Measurements from ENCODE around the gene ADSL. TPM values are rescaled to one million over a fixed set of nuclear protein-coding genes. Genes with fewer than 3 reads are reported as not detected.

Gene ADSL
- total and polyA plus RNA-seq, 8 donors: 40.4 to 110 (median 101) TPM

DNA sequence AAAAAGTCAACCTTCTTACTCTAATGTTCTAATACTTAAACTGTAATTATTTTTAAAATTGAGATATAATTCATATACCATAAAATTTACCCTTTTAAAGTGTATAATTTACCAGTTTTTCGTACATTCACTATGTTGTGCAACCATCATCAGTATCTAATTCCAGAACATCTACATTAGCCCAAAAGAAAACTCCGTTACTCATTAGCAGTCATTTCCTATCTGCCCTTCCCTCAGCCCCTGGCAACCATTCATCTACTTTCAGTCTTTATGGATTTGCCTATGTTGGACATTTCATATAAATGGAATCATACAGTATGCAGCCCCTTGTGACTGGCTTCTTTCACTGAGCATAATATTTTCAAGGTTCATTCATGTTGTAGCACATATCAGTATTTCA is 46.3 kb downstream of the ADSL start:
- TF ChIP-seq, protein P1, sequence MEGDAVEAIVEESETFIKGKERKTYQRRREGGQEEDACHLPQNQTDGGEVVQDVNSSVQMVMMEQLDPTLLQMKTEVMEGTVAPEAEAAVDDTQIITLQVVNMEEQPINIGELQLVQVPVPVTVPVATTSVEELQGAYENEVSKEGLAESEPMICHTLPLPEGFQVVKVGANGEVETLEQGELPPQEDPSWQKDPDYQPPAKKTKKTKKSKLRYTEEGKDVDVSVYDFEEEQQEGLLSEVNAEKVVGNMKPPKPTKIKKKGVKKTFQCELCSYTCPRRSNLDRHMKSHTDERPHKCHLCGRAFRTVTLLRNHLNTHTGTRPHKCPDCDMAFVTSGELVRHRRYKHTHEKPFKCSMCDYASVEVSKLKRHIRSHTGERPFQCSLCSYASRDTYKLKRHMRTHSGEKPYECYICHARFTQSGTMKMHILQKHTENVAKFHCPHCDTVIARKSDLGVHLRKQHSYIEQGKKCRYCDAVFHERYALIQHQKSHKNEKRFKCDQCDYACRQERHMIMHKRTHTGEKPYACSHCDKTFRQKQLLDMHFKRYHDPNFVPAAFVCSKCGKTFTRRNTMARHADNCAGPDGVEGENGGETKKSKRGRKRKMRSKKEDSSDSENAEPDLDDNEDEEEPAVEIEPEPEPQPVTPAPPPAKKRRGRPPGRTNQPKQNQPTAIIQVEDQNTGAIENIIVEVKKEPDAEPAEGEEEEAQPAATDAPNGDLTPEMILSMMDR (IDR thresholded peaks at IDR 0.05): no peak
- intact Hi-C loops (cut with DNase I): no loop called here
- Histone ChIP-seq H3K36me3 (peaks cover 0 to 7% of the 10 kb centered on the region in 2 donors), H3K4me3 (no peak overlapping the region), H3K27me3 (no peaks in the 10 kb centered on the region), H3K9me3 (no peaks in the 10 kb centered on the region), H3K4me1 (peaks cover 8 to 37% of the 10 kb centered on the region in 2 donors), H3K27ac (no peak overlapping the region)
- DNase-seq (no peak), ATAC-seq (no peak)

DNA sequence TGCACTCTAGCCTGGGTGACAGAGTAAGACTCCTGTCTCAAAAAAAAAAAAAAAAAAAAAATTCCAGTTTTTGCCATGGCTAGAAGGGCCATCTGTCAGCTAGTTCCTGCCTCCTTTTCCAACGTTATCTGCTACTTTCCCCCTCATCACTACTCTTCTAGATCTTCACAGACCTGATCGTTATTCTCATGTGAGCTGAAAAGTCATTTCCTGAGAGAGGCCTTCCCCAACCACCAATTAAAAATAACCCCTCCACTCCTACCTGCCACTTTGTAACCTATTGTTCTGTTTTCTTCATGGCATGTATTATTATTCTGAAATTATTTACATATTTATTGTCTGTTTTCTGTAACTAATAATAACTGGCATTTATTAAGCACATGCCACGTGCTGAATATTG is 48.3 kb downstream of the ADSL start:
- Histone ChIP-seq H3K36me3 (peaks cover 0 to 7% of the 10 kb centered on the region in 2 donors), H3K27me3 (no peaks in the 10 kb centered on the region), H3K27ac (no peak overlapping the region), H3K4me1 (peaks cover 8 to 29% of the 10 kb centered on the region in 2 donors), H3K9me3 (no peaks in the 10 kb centered on the region), H3K4me3 (no peak overlapping the region)
- DNase-seq: no peak
- TF ChIP-seq, protein P1 (IDR thresholded peaks at IDR 0.05): no peak
- intact Hi-C loops (cut with DNase I): no loop called here
- ATAC-seq: no peak

DNA sequence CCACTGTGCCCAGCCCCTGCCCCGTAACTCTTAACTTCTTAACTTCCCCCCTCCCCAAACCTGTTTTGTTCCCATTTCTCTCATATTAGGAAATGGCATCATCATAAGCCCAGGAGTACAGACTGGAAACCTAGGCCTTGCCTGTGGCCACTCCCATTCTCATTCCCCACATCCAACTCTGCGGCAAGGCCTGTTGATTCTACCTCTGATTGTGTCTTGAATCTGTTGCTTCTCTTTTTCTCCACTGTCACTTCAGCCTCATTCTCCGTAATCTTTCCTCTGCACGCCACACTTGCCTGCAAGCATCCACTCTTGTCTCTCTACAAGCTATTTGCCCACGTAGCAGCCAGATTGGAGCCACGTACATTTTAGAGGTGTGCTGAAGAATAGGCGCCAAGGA is 49.3 kb downstream of the ADSL start:
- intact Hi-C loops (cut with DNase I): no loop called here
- no peak overlapping the region for H3K27ac ChIP-seq
- DNase-seq (no peak), ATAC-seq (no peak)
- H3K4me3 ChIP-seq: no peak overlapping the region
- TF ChIP-seq, protein P1 (IDR thresholded peaks at IDR 0.05): no peak
- H3K9me3 ChIP-seq: no peaks in the 10 kb centered on the region
- peaks cover 8 to 39% of the 10 kb centered on the region in 2 donors for H3K4me1 ChIP-seq
- H3K27me3 ChIP-seq: no peaks in the 10 kb centered on the region
- H3K36me3 ChIP-seq: peaks cover 0 to 8% of the 10 kb centered on the region in 2 donors

DNA sequence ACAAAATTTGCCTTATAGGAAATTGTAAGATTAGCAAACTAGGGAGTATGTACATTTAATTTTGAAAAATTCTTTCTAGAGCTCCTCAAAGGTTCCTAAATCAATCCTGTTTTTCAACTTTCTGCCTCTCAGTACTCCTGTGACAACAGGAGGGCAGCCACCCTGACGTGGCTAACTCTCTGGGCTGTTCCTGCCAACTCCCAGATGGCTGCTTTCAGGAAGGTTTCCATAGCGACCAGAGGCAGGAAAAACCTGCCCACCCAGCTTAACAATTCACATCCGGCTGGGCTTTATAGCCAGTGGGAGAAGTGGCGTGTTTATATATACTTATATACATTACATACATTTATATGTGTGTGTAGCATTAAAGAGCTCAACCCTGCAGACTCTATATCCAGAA is 50.6 kb downstream of the ADSL start:
- intact Hi-C loops (cut with DNase I): no loop called here
- ATAC-seq (peak; percentile 89), DNase-seq (peak; percentile 53 to 93 (median 64))
- Histone ChIP-seq H3K4me3 (no peak overlapping the region), H3K27ac (peak overlapping the region; percentile 38 to 56), H3K9me3 (no peaks in the 10 kb centered on the region), H3K27me3 (no peaks in the 10 kb centered on the region), H3K4me1 (peaks cover 8 to 47% of the 10 kb centered on the region in 2 donors), H3K36me3 (peaks cover 0 to 20% of the 10 kb centered on the region in 2 donors)
- TF ChIP-seq, protein P1 (IDR thresholded peaks at IDR 0.05): no peak

DNA sequence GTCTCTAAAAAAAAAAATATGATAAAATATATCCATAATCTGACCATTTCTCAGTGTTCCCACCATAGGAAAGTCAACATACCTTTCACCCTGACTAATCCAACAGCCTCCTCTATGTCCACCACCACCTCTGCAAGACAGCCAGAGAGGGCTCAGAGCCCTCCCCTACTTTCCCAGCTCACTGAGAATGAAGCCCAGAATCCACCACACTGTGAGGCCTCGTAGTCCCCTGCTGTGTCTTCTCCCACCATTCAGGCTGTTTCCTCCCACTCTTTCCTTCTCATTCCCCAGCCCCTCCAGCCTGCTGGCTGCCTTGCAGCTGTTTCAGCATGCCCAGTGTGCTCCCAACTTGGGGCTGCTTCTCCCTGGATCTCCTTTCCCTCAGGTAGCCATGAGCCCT is 51.1 kb downstream of the ADSL start:
- no peaks in the 10 kb centered on the region for H3K9me3 ChIP-seq
- H3K27ac ChIP-seq: peak overlapping the region; percentile 38 to 56
- H3K4me1 ChIP-seq: peaks cover 8 to 47% of the 10 kb centered on the region in 2 donors
- no peaks in the 10 kb centered on the region for H3K27me3 ChIP-seq
- peak; percentile 16 for ATAC-seq
- TF ChIP-seq, protein P1 (IDR thresholded peaks at IDR 0.05): no peak
- no peak overlapping the region for H3K4me3 ChIP-seq
- intact Hi-C loops (cut with DNase I): no loop called here
- peak in 1 of 4 donors; percentile 21 for DNase-seq
- peaks cover 0 to 25% of the 10 kb centered on the region in 2 donors for H3K36me3 ChIP-seq
